B cell (primary cell): ENCODE measurements around the gene UBXN7. TPM values are rescaled to one million over a fixed set of nuclear protein-coding genes. Genes with fewer than 3 reads are reported as not detected.

ENCODE experiments used
- ATAC-seq: fragments of 200-7000 bp; cut with Tn5 transposase; one replicate; pipeline ENCODE4 v1.10.0; 2021; ENCODE audit warnings: low read depth, mild to moderate bottlenecking, moderate number of reproducible peaks, moderate library complexity
- CTCF ChIA-PET: fragments of 350-600 bp; sonication (Branson Sonifier 250); formaldehyde crosslinking; loops from one replicate; lab custom pipeline; 2021; ENCODE audit warnings: antibody characterized with exemption, inconsistent platforms; lab: Charles Lee
- POLR2A ChIA-PET: fragments of 350-600 bp; sonication (Branson Sonifier 250); formaldehyde crosslinking; loops from one replicate; lab custom pipeline; 2021; ENCODE audit warnings: antibody characterized with exemption; lab: Charles Lee
- DNase-seq: peaks from one replicate; pipeline ENCODE4 v3.0.0; 2013
- H2AFZ ChIP-seq: 2 replicates; pipeline ENCODE4 v1.6.1; 2012; ENCODE audit warnings: mild to moderate bottlenecking, low read depth, low read length; ENCODE audit not compliant: insufficient read depth, poor library complexity, severe bottlenecking
- H3K27ac ChIP-seq, 2 donors: 1 replicate in 1 of 2; 2 replicates in 1 of 2; pipeline ENCODE4 v1.5.1; 2012 to 2013; ENCODE audit warnings: low read length in 2 of 2, mild to moderate bottlenecking in 2 of 2, moderate library complexity in 1 of 2
- H3K27me3 ChIP-seq, 4 experiments: fragments of 200-600 bp in 1 of 4; sonication (generic) in 1 of 4; replicated peaks in 1 of 4; 1 replicate in 2 of 4; 2 replicates in 2 of 4; pipeline versions ENCODE4 v1.6.1 to v1.7.0; 2013 to 2016; ENCODE audit warnings: low read length in 3 of 4, mild to moderate bottlenecking in 2 of 4, mixed read lengths in 1 of 4, moderate library complexity in 1 of 4; ENCODE audit not compliant: insufficient read depth in 4 of 4, control insufficient read depth in 3 of 4; ENCODE audit errors: control extremely low read depth in 1 of 4
- H3K36me3 ChIP-seq, 2 experiments: replicated peaks in 1 of 2; 1 replicate in 1 of 2; 2 replicates in 1 of 2; pipeline versions ENCODE4 v1.6.1 to v1.7.1; 2013; ENCODE audit warnings: low read length in 1 of 2; ENCODE audit not compliant: insufficient read depth in 2 of 2, control insufficient read depth in 1 of 2; ENCODE audit errors: control extremely low read depth in 1 of 2, extremely low read depth in 1 of 2
- H3K4me1 ChIP-seq, 2 donors: fragments of 200-600 bp in 1 of 2; sonication (generic) in 1 of 2; 1 replicate in 1 of 2; 2 replicates in 1 of 2; pipeline versions ENCODE4 v1.5.1 to v1.6.1; 2013 to 2017; ENCODE audit warnings: low read length in 2 of 2; ENCODE audit not compliant: control insufficient read depth in 2 of 2, insufficient read depth in 2 of 2
- H3K4me2 ChIP-seq: replicated peaks from 2 replicates; pipeline ENCODE3; 2012; ENCODE audit warnings: mild to moderate bottlenecking, low read depth, low read length; ENCODE audit not compliant: poor library complexity, severe bottlenecking
- H3K4me3 ChIP-seq, 5 experiments: fragments of 200-600 bp in 1 of 5; sonication (generic) in 1 of 5; 1 replicate in 3 of 5; 2 replicates in 2 of 5; pipeline versions ENCODE4 v1.5.1 to v1.7.0; 2011 to 2016; ENCODE audit warnings: low read length in 4 of 5, mild to moderate bottlenecking in 4 of 5, low read depth in 2 of 5, control low read depth in 1 of 5, moderate library complexity in 1 of 5; ENCODE audit not compliant: insufficient read depth in 1 of 5; ENCODE audit errors: control extremely low read depth in 1 of 5, extremely low read depth in 1 of 5
- H3K79me2 ChIP-seq: fragments of 200-600 bp; sonication (generic); one replicate; pipeline ENCODE4 v1.6.0; 2016; ENCODE audit warnings: low read length; ENCODE audit not compliant: control insufficient read depth, insufficient read depth
- H3K9ac ChIP-seq: fragments of 200-600 bp; sonication (generic); 2 replicates; pipeline ENCODE4 v1.6.1; 2017; ENCODE audit warnings: mild to moderate bottlenecking, low read length, moderate library complexity
- H3K9me3 ChIP-seq, 3 donors: one replicate each; pipeline versions ENCODE4 v1.6.1 to v1.7.1; 2013; ENCODE audit warnings: low read length in 2 of 3; ENCODE audit not compliant: control insufficient read depth in 2 of 3, insufficient read depth in 1 of 3; ENCODE audit errors: control extremely low read depth in 1 of 3
- H4K20me1 ChIP-seq: 2 replicates; pipeline ENCODE4 v1.6.0; 2012; ENCODE audit warnings: mild to moderate bottlenecking, low read length; ENCODE audit not compliant: insufficient read depth, control insufficient read depth, poor library complexity, severe bottlenecking
- H3K27ac Mint-ChIP-seq: one replicate; pipeline ENCODE4 v1.8.0; 2021; ENCODE audit warnings: mixed read lengths
- H3K27me3 Mint-ChIP-seq: one replicate; pipeline ENCODE4 v1.8.0; 2021; ENCODE audit warnings: mixed read lengths
- H3K4me1 Mint-ChIP-seq: one replicate; pipeline ENCODE4 v1.8.0; 2021; ENCODE audit warnings: mixed read lengths
- H3K4me3 Mint-ChIP-seq: one replicate; pipeline ENCODE4 v1.8.0; 2021; ENCODE audit warnings: mixed read lengths
- H3K9me3 Mint-ChIP-seq: one replicate; pipeline ENCODE4 v1.8.0; 2022; ENCODE audit warnings: mixed read lengths; ENCODE audit not compliant: insufficient read depth
- EZH2 ChIP-seq: IDR thresholded peaks from 2 replicates; pipeline ENCODE4 v1.6.1; 2012; ENCODE audit warnings: borderline replicate concordance, low read depth, mild to moderate bottlenecking, moderate library complexity, low read length; ENCODE audit not compliant: insufficient read depth, poor library complexity, severe bottlenecking
- WGBS: methylation state at CpG from one replicate; pipeline ENCODE4 v1.1.5; 2013; ENCODE audit warnings: missing lambda C conversion rate; ENCODE audit not compliant: insufficient coverage; 5-methylcytosine and 5-hydroxymethylcytosine counted together
- intact Hi-C: fragments of 100-400 bp; cut with micrococcal nuclease; formaldehyde crosslinking; loops from one replicate; pipeline ENCODE4 v1.10.0; 2022
- polyA plus RNA-seq: library from polyadenylated mRNA; depleted of rRNA; stranded (reverse); fragments of >200 nt; gene quantifications from 2 replicates; pipeline ENCODE4 v1.2.3, GENCODE V29; 2012
- total RNA-seq, 2 donors: library from RNA; stranded (reverse); fragments of 120-200 nt in 1 of 2; gene quantifications; 1 replicate in 1 of 2; 2 replicates in 1 of 2; pipeline versions ENCODE4 v1.2.3 to v1.2.4, GENCODE V29; 2013 to 2022
- TF ChIP-seq, protein P1 (sequence below): fragments of 200-600 bp; IDR thresholded peaks from one replicate; pipeline ENCODE4 v1.8.0; 2022; ENCODE audit warnings: antibody characterized with exemption, mild to moderate bottlenecking

Gene UBXN7
- total and polyA plus RNA-seq, 2 donors (not counting 1 experiment from before 2014, with no cell fraction given): 7.4 to 107 TPM

DNA sequence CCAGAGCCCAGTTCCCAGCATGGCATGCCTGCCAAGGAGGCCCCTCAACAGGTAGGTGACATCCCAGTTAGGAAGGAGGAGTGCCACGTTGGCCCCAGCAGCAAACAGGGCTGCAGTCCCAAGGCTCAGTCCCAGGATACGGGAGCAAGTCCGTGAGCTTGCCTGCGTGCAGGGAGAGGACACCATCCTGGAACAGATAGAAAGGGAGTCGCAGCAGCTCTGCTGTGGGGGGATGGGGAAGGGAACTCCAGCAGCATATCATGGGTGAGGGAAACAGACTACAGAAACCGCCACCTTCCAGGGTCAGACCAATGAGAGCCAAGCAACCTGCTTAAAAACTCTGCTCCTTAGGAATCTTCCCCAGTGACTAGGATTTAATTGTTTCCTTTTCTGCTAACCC is 104.8 kb downstream of the UBXN7 start:
- Mint-ChIP-seq H3K4me1 (no peaks in the 10 kb centered on the region), H3K9me3 (no peaks in the 10 kb centered on the region), H3K4me3 (no peak overlapping the region), H3K27me3 (no peaks in the 10 kb centered on the region), H3K27ac (no peak overlapping the region)
- 95% methylated on average over 3 of the region's 6 CpGs for WGBS
- no peaks in the 10 kb centered on the region for H3K36me3 ChIP-seq
- H3K9ac ChIP-seq: no peak overlapping the region
- no peaks in the 10 kb centered on the region for H4K20me1 ChIP-seq
- ChIA-PET CTCF (no interaction called here), POLR2A (no interaction called here)
- intact Hi-C loops: no loop called here
- no peak for TF ChIP-seq EZH2
- TF ChIP-seq, protein P1, sequence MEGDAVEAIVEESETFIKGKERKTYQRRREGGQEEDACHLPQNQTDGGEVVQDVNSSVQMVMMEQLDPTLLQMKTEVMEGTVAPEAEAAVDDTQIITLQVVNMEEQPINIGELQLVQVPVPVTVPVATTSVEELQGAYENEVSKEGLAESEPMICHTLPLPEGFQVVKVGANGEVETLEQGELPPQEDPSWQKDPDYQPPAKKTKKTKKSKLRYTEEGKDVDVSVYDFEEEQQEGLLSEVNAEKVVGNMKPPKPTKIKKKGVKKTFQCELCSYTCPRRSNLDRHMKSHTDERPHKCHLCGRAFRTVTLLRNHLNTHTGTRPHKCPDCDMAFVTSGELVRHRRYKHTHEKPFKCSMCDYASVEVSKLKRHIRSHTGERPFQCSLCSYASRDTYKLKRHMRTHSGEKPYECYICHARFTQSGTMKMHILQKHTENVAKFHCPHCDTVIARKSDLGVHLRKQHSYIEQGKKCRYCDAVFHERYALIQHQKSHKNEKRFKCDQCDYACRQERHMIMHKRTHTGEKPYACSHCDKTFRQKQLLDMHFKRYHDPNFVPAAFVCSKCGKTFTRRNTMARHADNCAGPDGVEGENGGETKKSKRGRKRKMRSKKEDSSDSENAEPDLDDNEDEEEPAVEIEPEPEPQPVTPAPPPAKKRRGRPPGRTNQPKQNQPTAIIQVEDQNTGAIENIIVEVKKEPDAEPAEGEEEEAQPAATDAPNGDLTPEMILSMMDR: no peak
- no peaks in the 10 kb centered on the region for H3K79me2 ChIP-seq
- H3K4me1 ChIP-seq: no peaks in the 10 kb centered on the region
- no peaks in the 10 kb centered on the region for H3K9me3 ChIP-seq
- ATAC-seq (no peak), DNase-seq (no peak)
- no peak overlapping the region for H2AFZ ChIP-seq
- no peaks in the 10 kb centered on the region for H3K27me3 ChIP-seq
- no peak overlapping the region for H3K27ac ChIP-seq
- no peak overlapping the region for H3K4me3 ChIP-seq
- H3K4me2 ChIP-seq: no peak overlapping the region

DNA sequence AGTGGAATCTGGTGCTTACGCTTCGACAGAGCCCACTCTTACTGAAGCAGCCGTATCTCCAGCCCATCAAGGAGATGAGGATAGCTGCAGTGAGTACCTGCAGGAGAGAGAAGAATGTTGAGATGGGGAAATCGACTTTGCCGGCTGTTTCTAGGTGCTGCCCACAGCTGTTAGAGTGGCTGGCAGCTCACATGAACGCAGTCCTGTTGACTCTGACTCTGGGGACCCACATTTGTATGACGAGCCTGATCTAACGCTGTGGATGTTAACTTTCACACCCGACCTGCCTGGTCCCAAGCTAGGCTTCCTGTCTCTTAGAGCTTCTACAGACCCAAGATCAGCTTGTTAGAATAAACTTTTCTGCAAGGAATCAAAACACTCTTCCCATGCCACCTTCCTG is 105.3 kb downstream of the UBXN7 start:
- peaks cover 0 to under 1% of the 10 kb centered on the region in 2 donors for H3K4me1 ChIP-seq
- no peaks in the 10 kb centered on the region for H4K20me1 ChIP-seq
- intact Hi-C loops: no loop called here
- Mint-ChIP-seq H3K9me3 (no peaks in the 10 kb centered on the region), H3K4me3 (no peak overlapping the region), H3K4me1 (no peaks in the 10 kb centered on the region), H3K27ac (no peak overlapping the region), H3K27me3 (no peaks in the 10 kb centered on the region)
- no peaks in the 10 kb centered on the region for H3K9me3 ChIP-seq
- DNase-seq (no peak), ATAC-seq (no peak)
- no peak overlapping the region for H3K27ac ChIP-seq
- TF ChIP-seq, protein P1: no peak
- TF ChIP-seq EZH2: no peak
- H2AFZ ChIP-seq: no peak overlapping the region
- POLR2A ChIA-PET: interaction anchor here (0.6 kb wide), 1 partner anchor 16 kb away, joined by 3 read pairs; no protein-coding TSS in a partner anchor
- H3K4me2 ChIP-seq: no peak overlapping the region
- CTCF ChIA-PET: no interaction called here
- no peak overlapping the region for H3K9ac ChIP-seq
- WGBS: 87% methylated on average over 9 of the region's 9 CpGs
- H3K79me2 ChIP-seq: no peaks in the 10 kb centered on the region
- no peaks in the 10 kb centered on the region for H3K36me3 ChIP-seq
- no peaks in the 10 kb centered on the region for H3K27me3 ChIP-seq
- no peak overlapping the region for H3K4me3 ChIP-seq
